ENCODE results near the gene ASTE1. TPM values are rescaled to one million over a fixed set of nuclear protein-coding genes. Genes with fewer than 3 reads are reported as not detected.

The ASTE1 gene
- total RNA-seq, 1 donor from 2014 or later = 5.5 TPM

Other genes with a start within 250 kb of the ASTE1 start
- gene ATP2C1, start 132.7 kb downstream of the ASTE1 start, total RNA-seq = 71.0 TPM
- 5.7 TPM for gene NEK11, start 52 bp upstream of the ASTE1 start, total RNA-seq

Measured in mesenteric fat pad (tissue), 1 donor.